Stomach (tissue), 9 donors: Measurements from ENCODE around the gene RLF. TPM values are rescaled to one million over a fixed set of nuclear protein-coding genes. Genes with fewer than 3 reads are reported as not detected.

Experiments used
- DNase-seq, 2 donors: peaks; one replicate each; pipeline versions ENCODE4 v3.0.0 to v3.0.0-alpha.2; 2013 to 2019
- H3K27ac ChIP-seq, 5 donors: fragments of 200-600 bp in 4 of 5; sonication (generic) in 4 of 5; one replicate each; pipeline ENCODE4 v1.5.1; 2013 to 2019; ENCODE audit warnings: mild to moderate bottlenecking in 1 of 5, moderate library complexity in 1 of 5
- H3K27me3 ChIP-seq, 3 donors: fragments of 200-600 bp; sonication (generic); one replicate each; pipeline ENCODE4 v1.5.1; 2017 to 2019; ENCODE audit warnings: mixed run types in 1 of 3
- H3K36me3 ChIP-seq, 4 donors: fragments of 200-600 bp; sonication (generic); 1 replicate in 3 of 4; 2 replicates in 1 of 4; pipeline ENCODE4 v1.5.1; 2016 to 2019
- H3K4me1 ChIP-seq, 4 donors: fragments of 200-600 bp; sonication (generic); one replicate each; pipeline ENCODE4 v1.5.1; 2016 to 2019
- H3K4me3 ChIP-seq, 4 donors: fragments of 200-600 bp; sonication (generic) in 3 of 4; one replicate each; pipeline ENCODE4 v1.5.1; 2016 to 2019; ENCODE audit warnings: mild to moderate bottlenecking in 1 of 4
- H3K9me3 ChIP-seq, 4 donors: fragments of 200-600 bp; sonication (generic); one replicate each; pipeline ENCODE4 v1.5.1; 2016 to 2019
- EP300 ChIP-seq: sonication (generic); formaldehyde crosslinking; IDR thresholded peaks from one replicate; pipeline ENCODE4 v1.6.1; 2017; ENCODE audit warnings: antibody characterized with exemption
- POLR2A ChIP-seq, 4 donors: fragments of 450-650 bp; IDR thresholded peaks; one replicate each; pipeline ENCODE4 v1.6.1; 2016; ENCODE audit warnings: antibody characterized with exemption in 4 of 4, control low read depth in 2 of 4, mild to moderate bottlenecking in 1 of 4, moderate library complexity in 1 of 4
- POLR2AphosphoS5 ChIP-seq, 3 donors: sonication (generic); formaldehyde crosslinking; IDR thresholded peaks; one replicate each; pipeline ENCODE4 v1.6.1; 2016; ENCODE audit warnings: antibody characterized with exemption in 3 of 3
- WGBS, 5 donors: extraction: QIAGEN DNeasy Blood & Tissue Kit in 3 of 5; methylation state at CpG; one replicate each; pipeline versions ENCODE4 v1.1.5 to v1.1.7; 2013 to 2018; 5-methylcytosine and 5-hydroxymethylcytosine counted together
- intact Hi-C: fragments of 100-400 bp; cut with DNase I; formaldehyde crosslinking; loops from one replicate; pipeline ENCODE4 v1.15.1; 2023; ENCODE audit warnings: low total_unique reads
- polyA plus RNA-seq, 3 donors: library from polyadenylated mRNA; stranded (reverse); fragments of 200-250 nt; gene quantifications; one replicate each; pipeline ENCODE4 v1.2.3, GENCODE V29; 2013
- total RNA-seq, 5 donors: library from RNA; depleted of rRNA; stranded (reverse); fragments of >200 nt; gene quantifications; one replicate each; pipeline versions ENCODE4 v1.1.0 to v1.2.3, GENCODE V29; 2014 to 2016
- TF ChIP-seq, protein P1 (sequence below), 7 experiments: fragments of 450-650 bp in 4 of 7; fragments of 200-600 bp in 3 of 7; sonication (generic) in 3 of 7; IDR thresholded peaks; one replicate each; pipeline ENCODE4 v1.5.1; 2016 to 2019; ENCODE audit warnings: antibody characterized with exemption in 7 of 7, control low read depth in 2 of 7, mild to moderate bottlenecking in 1 of 7
- donor health status: healthy with polysubstance abuse.
- donor health status: Bipolar disorder and iron deficiency.
- donor health status: healthy.

The RLF gene
- total and polyA plus RNA-seq, 8 donors = 3.1 to 38.7 (median 14.6) TPM

DNA sequence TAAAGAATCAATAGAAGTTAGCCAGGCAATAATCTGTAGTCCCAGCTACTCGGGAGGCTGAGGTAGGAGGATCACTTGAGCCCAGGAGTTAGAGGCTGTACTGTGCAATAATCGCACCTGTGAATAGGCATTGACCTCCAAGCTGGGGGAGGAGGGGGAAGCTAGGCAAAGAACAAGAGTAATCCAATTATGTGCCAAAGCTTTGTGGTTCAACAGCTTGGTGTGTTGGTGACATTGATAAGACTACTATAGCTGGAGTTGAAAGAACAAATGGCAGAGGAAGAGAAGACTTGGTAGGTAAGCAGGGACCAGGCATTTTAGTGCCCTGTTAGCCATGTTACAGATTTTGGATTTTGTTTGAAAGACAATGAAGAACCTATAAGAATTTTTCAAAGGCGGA, 84.5 kb downstream of the RLF start:
- H3K36me3 ChIP-seq = no peaks in the 10 kb centered on the region
- no peak overlapping the region for H3K4me3 ChIP-seq
- H3K27me3 ChIP-seq = no peaks in the 10 kb centered on the region
- WGBS, 5 donors = 82 to 94% (median 83%) methylated on average over 3 of the region's 3 CpGs
- no peak overlapping the region for H3K27ac ChIP-seq
- peaks cover 0 to 31% (median 20%) of the 10 kb centered on the region in 4 donors for H3K4me1 ChIP-seq
- no peak for DNase-seq
- intact Hi-C loops = no loop called here
- TF ChIP-seq POLR2A (IDR thresholded peaks at IDR 0.05) (no peak), EP300 (no peak), POLR2AphosphoS5 (IDR thresholded peaks at IDR 0.05) (no peak)
- no peaks in the 10 kb centered on the region for H3K9me3 ChIP-seq

DNA sequence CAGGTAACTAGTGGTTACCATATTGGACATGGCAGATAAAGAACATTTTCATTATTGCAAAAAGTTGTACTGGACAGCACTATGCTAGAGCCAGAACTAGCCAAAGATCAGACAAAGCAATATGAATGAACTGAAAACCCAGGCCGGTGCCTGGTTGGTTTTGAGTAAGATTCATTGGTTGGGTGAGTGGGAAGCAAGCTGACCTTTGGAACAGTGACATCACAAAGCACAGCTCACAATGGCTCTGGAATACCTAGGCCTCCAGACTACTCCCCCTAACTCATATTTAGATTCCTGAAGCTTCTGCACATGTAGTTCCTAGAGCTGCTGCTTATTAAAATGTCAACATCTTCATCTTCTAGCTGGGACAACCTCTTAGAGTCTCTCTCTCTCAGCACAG, 86.5 kb downstream of the RLF start, which contains the start of gene TMCO2:
TMCO2 (plus strand) TSS at position 283 of the 400 bp plus-strand sequence; CDS start at position 340, 57 bp downstream.
- no peak within 1 kb of the TSS for H3K27ac ChIP-seq
- TF ChIP-seq POLR2A (IDR thresholded peaks at IDR 0.05) (no peak), POLR2AphosphoS5 (IDR thresholded peaks at IDR 0.05) (no peak), EP300 (no peak)
- TF ChIP-seq, protein P1, sequence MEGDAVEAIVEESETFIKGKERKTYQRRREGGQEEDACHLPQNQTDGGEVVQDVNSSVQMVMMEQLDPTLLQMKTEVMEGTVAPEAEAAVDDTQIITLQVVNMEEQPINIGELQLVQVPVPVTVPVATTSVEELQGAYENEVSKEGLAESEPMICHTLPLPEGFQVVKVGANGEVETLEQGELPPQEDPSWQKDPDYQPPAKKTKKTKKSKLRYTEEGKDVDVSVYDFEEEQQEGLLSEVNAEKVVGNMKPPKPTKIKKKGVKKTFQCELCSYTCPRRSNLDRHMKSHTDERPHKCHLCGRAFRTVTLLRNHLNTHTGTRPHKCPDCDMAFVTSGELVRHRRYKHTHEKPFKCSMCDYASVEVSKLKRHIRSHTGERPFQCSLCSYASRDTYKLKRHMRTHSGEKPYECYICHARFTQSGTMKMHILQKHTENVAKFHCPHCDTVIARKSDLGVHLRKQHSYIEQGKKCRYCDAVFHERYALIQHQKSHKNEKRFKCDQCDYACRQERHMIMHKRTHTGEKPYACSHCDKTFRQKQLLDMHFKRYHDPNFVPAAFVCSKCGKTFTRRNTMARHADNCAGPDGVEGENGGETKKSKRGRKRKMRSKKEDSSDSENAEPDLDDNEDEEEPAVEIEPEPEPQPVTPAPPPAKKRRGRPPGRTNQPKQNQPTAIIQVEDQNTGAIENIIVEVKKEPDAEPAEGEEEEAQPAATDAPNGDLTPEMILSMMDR (IDR thresholded peaks at IDR 0.05) = no peak
- H3K9me3 ChIP-seq = no peaks in the 10 kb centered on the region
- WGBS, 5 donors = 43 to 69% (median 56%) methylated on average over 1 of the region's 1 CpG
- DNase-seq = peak in 1 of 2 donors; percentile 58
- intact Hi-C loops = no loop called here
- H3K36me3 ChIP-seq = no peaks in the 10 kb centered on the region
- H3K4me1 ChIP-seq = peaks cover 0 to 31% (median 19%) of the 10 kb centered on the region in 4 donors
- H3K4me3 ChIP-seq = no peak within 1 kb of the TSS
- H3K27me3 ChIP-seq = no peaks in the 10 kb centered on the region

DNA sequence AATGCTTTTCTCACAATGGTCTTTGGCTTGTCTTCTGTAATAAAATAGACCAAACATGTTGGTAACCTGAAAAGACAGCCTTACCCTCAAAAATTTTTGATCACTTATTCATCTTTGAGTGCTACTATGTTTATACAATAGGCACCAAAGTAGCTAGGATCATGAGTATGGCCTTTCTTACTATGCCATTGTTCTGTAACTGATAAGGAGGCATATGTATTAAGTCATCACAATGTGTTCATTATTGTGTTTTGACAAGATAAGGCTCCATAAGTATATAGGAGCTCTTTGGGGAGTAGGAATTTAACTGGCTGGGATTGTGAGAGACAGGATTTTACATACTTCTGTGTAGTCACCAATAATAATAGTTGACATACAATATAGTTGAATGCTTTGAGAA, 87.2 kb downstream of the RLF start:
- Histone ChIP-seq H3K4me1 (peaks cover 0 to 23% (median 13%) of the 10 kb centered on the region in 4 donors), H3K36me3 (no peaks in the 10 kb centered on the region), H3K27ac (no peak overlapping the region), H3K4me3 (no peak overlapping the region), H3K27me3 (no peaks in the 10 kb centered on the region), H3K9me3 (no peaks in the 10 kb centered on the region)
- TF ChIP-seq POLR2A (IDR thresholded peaks at IDR 0.05) (no peak), EP300 (no peak), POLR2AphosphoS5 (IDR thresholded peaks at IDR 0.05) (no peak)
- TF ChIP-seq, protein P1 (IDR thresholded peaks at IDR 0.05) = no peak
- DNase-seq = peak in 1 of 2 donors; percentile 8
- intact Hi-C loops = no loop called here

DNA sequence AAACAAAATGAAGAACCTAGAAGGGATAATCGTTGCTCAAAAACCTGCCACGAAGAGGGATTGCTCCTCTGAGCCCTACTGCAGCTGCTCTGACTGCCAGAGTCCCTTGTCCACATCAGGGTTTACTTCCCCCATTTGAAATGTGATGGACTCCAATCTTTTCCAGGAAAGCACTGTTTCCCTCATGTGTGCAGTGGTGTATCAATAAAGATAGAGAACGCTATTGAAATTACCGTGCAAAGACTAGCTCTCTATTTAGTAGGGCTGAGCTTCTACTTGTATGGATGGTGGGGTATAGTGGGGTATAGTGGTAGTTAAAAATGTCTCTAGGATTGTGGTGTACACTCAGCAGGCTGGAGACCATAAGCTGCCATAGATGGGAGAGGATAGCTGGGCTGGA, 90.3 kb downstream of the RLF start:
- Histone ChIP-seq H3K4me3 (no peak overlapping the region), H3K27me3 (no peaks in the 10 kb centered on the region), H3K4me1 (peaks cover 6 to 18% (median 11%) of the 10 kb centered on the region in 4 donors), H3K27ac (no peak overlapping the region), H3K9me3 (no peaks in the 10 kb centered on the region), H3K36me3 (no peaks in the 10 kb centered on the region)
- no peak for DNase-seq
- intact Hi-C loops = no loop called here
- TF ChIP-seq POLR2A (IDR thresholded peaks at IDR 0.05) = no peak
- TF ChIP-seq POLR2AphosphoS5 (IDR thresholded peaks at IDR 0.05) = no peak
- no peak for TF ChIP-seq EP300
- TF ChIP-seq, protein P1 (IDR thresholded peaks at IDR 0.05) = no peak
- 75 to 82% (median 82%) methylated on average over 4 of the region's 4 CpGs for WGBS, 5 donors

DNA sequence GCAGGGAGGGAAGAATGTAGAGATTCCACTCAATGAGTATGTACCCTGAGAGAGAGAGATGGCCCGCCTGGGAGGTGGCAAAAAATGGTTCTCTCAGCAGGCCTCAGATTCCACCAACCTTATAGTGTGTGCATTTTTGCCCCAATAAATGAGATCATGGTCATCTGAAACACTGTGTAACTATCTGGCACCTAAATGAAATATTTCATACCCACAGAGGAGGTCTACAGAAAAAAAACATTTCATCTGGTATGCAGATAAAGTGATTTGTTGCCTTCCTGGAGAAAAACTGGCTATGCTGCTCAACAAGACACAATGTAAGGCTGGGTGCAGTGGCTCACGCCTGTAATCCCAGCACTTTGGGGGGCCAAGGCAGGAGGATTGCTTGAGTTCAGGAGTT, 91.4 kb downstream of the RLF start:
- TF ChIP-seq POLR2AphosphoS5 (IDR thresholded peaks at IDR 0.05) (no peak), POLR2A (IDR thresholded peaks at IDR 0.05) (no peak)
- TF ChIP-seq, protein P1 (IDR thresholded peaks at IDR 0.05) = no peak
- no peaks in the 10 kb centered on the region for H3K36me3 ChIP-seq
- H3K27me3 ChIP-seq = no peaks in the 10 kb centered on the region
- H3K4me1 ChIP-seq = peaks cover 12 to 23% (median 17%) of the 10 kb centered on the region in 4 donors
- H3K4me3 ChIP-seq = no peak overlapping the region
- no peak for DNase-seq
- no peak overlapping the region for H3K27ac ChIP-seq
- WGBS, 5 donors = 75 to 96% (median 90%) methylated on average over 2 of the region's 2 CpGs
- H3K9me3 ChIP-seq = no peaks in the 10 kb centered on the region
- intact Hi-C loops = no loop called here
